IMR-90 (cell line): ENCODE measurements around the gene C12orf54. TPM values are rescaled to one million over a fixed set of nuclear protein-coding genes. Genes with fewer than 3 reads are reported as not detected.

ENCODE experiments used
- ATAC-seq: fragments of 200-7000 bp; cut with Tn5 transposase; 2 replicates; pipeline ENCODE4 v1.9.1; 2020; ENCODE audit warnings: low read depth, mild to moderate bottlenecking, moderate library complexity
- BruUV-seq: library from RNA; stranded (reverse); fragments of 400-500 nt; replicated peaks from 2 replicates; lab custom pipeline; 2021; lab: Mats Ljungman, UMichigan
- CTCF ChIA-PET: fragments of 300-600 bp; formaldehyde crosslinking; extraction: SDS; loops from one replicate; lab custom pipeline; 2021; ENCODE audit warnings: antibody characterized with exemption; lab: Yijun Ruan, JAX
- POLR2A ChIA-PET: fragments of 300-600 bp; sonication (Branson Sonifier 250); formaldehyde crosslinking; loops from one replicate; lab custom pipeline; 2022; ENCODE audit warnings: antibody characterized with exemption; ENCODE audit not compliant: unreplicated experiment; lab: Charles Lee
- DNase-seq: peaks from one replicate; pipeline ENCODE4 v3.0.0; 2013
- H2AFZ ChIP-seq: replicated peaks from 2 replicates; pipeline ENCODE3; 2013; ENCODE audit warnings: low read length, mild to moderate bottlenecking; ENCODE audit not compliant: poor library complexity
- H2AK5ac ChIP-seq: 2 replicates; pipeline ENCODE4 v1.6.1; 2013; ENCODE audit warnings: low read depth, low read length, inconsistent platforms
- H2AK9ac ChIP-seq: replicated peaks from 2 replicates; pipeline ENCODE3; 2013; ENCODE audit warnings: mild to moderate bottlenecking, low read depth, low read length, moderate library complexity; ENCODE audit not compliant: poor library complexity
- H2BK120ac ChIP-seq: 2 replicates; pipeline ENCODE4 v1.6.1; 2013; ENCODE audit warnings: low read depth, low read length, inconsistent platforms
- H2BK15ac ChIP-seq: 3 replicates; pipeline ENCODE4 v1.6.1; 2013; ENCODE audit warnings: low read depth, low read length, inconsistent platforms
- H2BK20ac ChIP-seq: 2 replicates; pipeline ENCODE4 v1.6.1; 2013; ENCODE audit warnings: low read depth, mild to moderate bottlenecking, inconsistent platforms, low read length, moderate library complexity
- H2BK5ac ChIP-seq: 2 replicates; pipeline ENCODE4 v1.6.1; 2013; ENCODE audit warnings: mild to moderate bottlenecking, low read depth, low read length, inconsistent platforms; ENCODE audit not compliant: poor library complexity, severe bottlenecking
- H3K14ac ChIP-seq: replicated peaks from 2 replicates; pipeline ENCODE4 v1.6.1; 2013; ENCODE audit warnings: low read depth, low read length, inconsistent platforms
- H3K18ac ChIP-seq: 2 replicates; pipeline ENCODE4 v1.6.1; 2013; ENCODE audit warnings: low read depth, low read length, control low read depth
- H3K23ac ChIP-seq: 2 replicates; pipeline ENCODE4 v1.6.1; 2013; ENCODE audit warnings: low read depth, low read length, inconsistent platforms
- H3K27ac ChIP-seq: 2 replicates; pipeline ENCODE4 v1.5.1; 2013; ENCODE audit warnings: mild to moderate bottlenecking, control low read depth, low read length; ENCODE audit not compliant: insufficient read depth
- H3K27me3 ChIP-seq: 2 replicates; pipeline ENCODE4 v1.6.1; 2013; ENCODE audit warnings: low read length; ENCODE audit not compliant: control insufficient read depth, insufficient read depth
- H3K36me3 ChIP-seq: 2 replicates; pipeline ENCODE4 v1.6.1; 2013; ENCODE audit warnings: low read length, mixed read lengths; ENCODE audit not compliant: control insufficient read depth, insufficient read depth
- H3K4ac ChIP-seq: 2 replicates; pipeline ENCODE4 v1.6.1; 2013; ENCODE audit warnings: low read depth, low read length, inconsistent platforms
- H3K4me1 ChIP-seq: 2 replicates; pipeline ENCODE4 v1.6.1; 2013; ENCODE audit warnings: low read length, mixed read lengths; ENCODE audit not compliant: control insufficient read depth, insufficient read depth
- H3K4me2 ChIP-seq: 2 replicates; pipeline ENCODE4 v1.6.1; 2013; ENCODE audit warnings: low read depth, mild to moderate bottlenecking, control low read depth, low read length, moderate library complexity
- H3K4me3 ChIP-seq: 2 replicates; pipeline ENCODE4 v1.5.1; 2013; ENCODE audit warnings: low read depth, mild to moderate bottlenecking, control low read depth, low read length, moderate library complexity; ENCODE audit not compliant: insufficient read depth
- H3K56ac ChIP-seq: 2 replicates; pipeline ENCODE4 v1.6.1; 2013; ENCODE audit warnings: low read length, inconsistent platforms; ENCODE audit not compliant: insufficient read depth; ENCODE audit errors: extremely low read depth
- H3K79me1 ChIP-seq, 2 experiments: 2 replicates each; pipeline ENCODE4 v1.6.1; 2013; ENCODE audit warnings: low read length in 2 of 2, inconsistent platforms in 1 of 2, low read depth in 1 of 2
- H3K9ac ChIP-seq: 2 replicates; pipeline ENCODE4 v1.6.1; 2013; ENCODE audit warnings: low read depth, low read length, control low read depth
- H3K9me1 ChIP-seq: 2 replicates; pipeline ENCODE4 v1.6.1; 2013; ENCODE audit warnings: low read length, inconsistent platforms; ENCODE audit not compliant: insufficient read depth
- H3K9me3 ChIP-seq: 2 replicates; pipeline ENCODE4 v1.6.1; 2013; ENCODE audit warnings: low read length; ENCODE audit not compliant: control insufficient read depth, insufficient read depth
- H4K20me1 ChIP-seq: 2 replicates; pipeline ENCODE4 v1.6.1; 2013; ENCODE audit warnings: low read length, inconsistent platforms; ENCODE audit not compliant: insufficient read depth
- H4K5ac ChIP-seq: 2 replicates; pipeline ENCODE4 v1.6.1; 2013; ENCODE audit warnings: mild to moderate bottlenecking, low read depth, low read length, control low read depth
- H4K8ac ChIP-seq, 2 experiments: 2 replicates each; pipeline ENCODE4 v1.6.1; 2013; ENCODE audit warnings: low read depth in 2 of 2, low read length in 2 of 2, control low read depth in 1 of 2, inconsistent platforms in 1 of 2
- H4K91ac ChIP-seq: 2 replicates; pipeline ENCODE4 v1.6.1; 2013; ENCODE audit warnings: low read depth, low read length, inconsistent platforms; ENCODE audit not compliant: insufficient read depth
- BHLHE40 ChIP-seq: fragments of 150-350 bp; IDR thresholded peaks from 2 replicates; pipeline ENCODE4 v1.6.1; 2016; ENCODE audit warnings: mild to moderate bottlenecking, low read depth, low read length
- CEBPB ChIP-seq: IDR thresholded peaks from 2 replicates; pipeline ENCODE4 v1.6.1; 2012; ENCODE audit warnings: low read depth, low read length, improper control_type of control experiment
- CHD1 ChIP-seq: IDR thresholded peaks from 2 replicates; pipeline ENCODE4 v1.6.1; 2012; ENCODE audit warnings: low read depth, low read length, improper control_type of control experiment
- FOS ChIP-seq: fragments of 150-350 bp; IDR thresholded peaks from 2 replicates; pipeline ENCODE4 v1.6.1; 2016; ENCODE audit warnings: low read depth, low read length
- MAFK ChIP-seq: IDR thresholded peaks from 2 replicates; pipeline ENCODE4 v1.6.1; 2012; ENCODE audit warnings: low read depth, low read length, improper control_type of control experiment
- MAZ ChIP-seq: IDR thresholded peaks from 2 replicates; pipeline ENCODE4 v1.6.1; 2012; ENCODE audit warnings: low read depth, mild to moderate bottlenecking, low read length, improper control_type of control experiment, moderate library complexity, borderline replicate concordance
- MXI1 ChIP-seq: IDR thresholded peaks from 2 replicates; pipeline ENCODE4 v1.6.1; 2012; ENCODE audit warnings: low read depth, mild to moderate bottlenecking, low read length, moderate library complexity, borderline replicate concordance
- NFE2L2 ChIP-seq: fragments of 150-350 bp; IDR thresholded peaks from 2 replicates; pipeline ENCODE4 v1.6.1; 2016; ENCODE audit warnings: low read depth, mild to moderate bottlenecking, low read length
- POLR2A ChIP-seq: IDR thresholded peaks from 2 replicates; pipeline ENCODE4 v1.6.1; 2012; ENCODE audit warnings: mild to moderate bottlenecking, low read depth, low read length
- RAD21 ChIP-seq: IDR thresholded peaks from 2 replicates; pipeline ENCODE4 v1.6.1; 2012; ENCODE audit warnings: low read length, improper control_type of control experiment
- RCOR1 ChIP-seq: IDR thresholded peaks from 2 replicates; pipeline ENCODE4 v1.6.1; 2012; ENCODE audit warnings: mild to moderate bottlenecking, low read length, improper control_type of control experiment; ENCODE audit not compliant: insufficient replicate concordance
- RFX5 ChIP-seq: IDR thresholded peaks from 2 replicates; pipeline ENCODE4 v1.8.0; 2012; ENCODE audit warnings: low read depth, mild to moderate bottlenecking, low read length, moderate library complexity
- SMC3 ChIP-seq: fragments of 150-350 bp; IDR thresholded peaks from 2 replicates; pipeline ENCODE4 v1.6.1; 2016; ENCODE audit warnings: low read depth, mild to moderate bottlenecking, antibody characterized with exemption, low read length, moderate library complexity
- WGBS, 2 experiments: methylation state at CpG; one replicate each; pipeline versions ENCODE4 v1.1.5 to v1.1.7; 2013; ENCODE audit warnings: missing lambda C conversion rate in 2 of 2; ENCODE audit not compliant: insufficient read length in 1 of 2; ENCODE audit errors: extremely low coverage in 2 of 2; 5-methylcytosine and 5-hydroxymethylcytosine counted together
- dilution Hi-C: fragments of 300-500 bp; cut with HindIII; formaldehyde crosslinking; loops from one replicate; pipeline ENCODE4 v1.14.3; 2018; ENCODE audit warnings: low sequenced_read_pairs; ENCODE audit not compliant: unreplicated experiment
- in situ Hi-C: fragments of 300-500 bp; cut with MboI; formaldehyde crosslinking; loops from 3 replicates; pipeline ENCODE4 v1.14.3; 2019; ENCODE audit warnings: low sequenced_read_pairs, inconsistent platforms, mixed read lengths
- intact Hi-C: fragments of 100-400 bp; cut with micrococcal nuclease; formaldehyde crosslinking; loops from 2 replicates; pipeline ENCODE4 v1.10.0; 2022
- polyA plus RNA-seq, 3 experiments: library from polyadenylated mRNA; depleted of rRNA; stranded (reverse); fragments of >200 nt; gene quantifications; 2 replicates each; pipeline ENCODE4 v1.2.3, GENCODE V29; 2012; ENCODE audit warnings: low replicate concordance in 1 of 3
- total RNA-seq: library from RNA; depleted of rRNA; stranded (reverse); fragments of >200 nt; gene quantifications from 2 replicates; pipeline ENCODE4 v1.2.3, GENCODE V29; 2012
- TF ChIP-seq, protein P1 (sequence below): fragments of 150-350 bp; IDR thresholded peaks from 2 replicates; pipeline ENCODE4 v1.6.1; 2017; ENCODE audit warnings: mild to moderate bottlenecking, antibody characterized with exemption, low read length, low read depth
- TF ChIP-seq, protein P2 (sequence below): conservative IDR thresholded peaks from 2 replicates; pipeline ENCODE4 v1.5.1; 2012; ENCODE audit warnings: mild to moderate bottlenecking, low read depth, low read length, improper control_type of control experiment
- TF ChIP-seq, protein P3 (sequence below): fragments of 150-350 bp; IDR thresholded peaks from 2 replicates; pipeline ENCODE4 v1.6.1; 2016; ENCODE audit warnings: low read depth, mild to moderate bottlenecking, low read length, moderate library complexity, borderline replicate concordance

The C12orf54 gene
- total and polyA plus RNA-seq, 2 of the 4 experiments (the other 2 are of a cell fraction): not detected

DNA sequence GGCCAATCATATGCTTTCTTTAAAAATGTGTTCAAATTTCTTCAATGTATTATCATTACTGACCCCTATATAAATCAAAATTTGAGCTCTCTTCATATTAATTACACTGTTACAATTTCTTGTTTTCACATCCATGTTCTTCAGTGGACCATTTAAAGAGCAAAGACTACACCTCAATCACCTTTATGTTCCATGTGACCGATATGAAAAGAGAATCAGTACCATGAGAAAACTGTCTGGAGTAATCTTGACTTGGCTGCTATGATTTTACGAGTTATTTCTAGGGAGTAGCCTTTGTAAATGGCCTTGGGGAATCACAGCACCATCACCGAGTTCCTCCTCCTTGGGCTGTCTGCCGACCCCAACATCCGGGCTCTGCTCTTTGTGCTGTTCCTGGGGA, 43.0 kb downstream of the C12orf54 start, which contains the start of gene OR8S1:
OR8S1 (plus strand) TSS at position 301 of the 400 bp plus-strand sequence; CDS start at position 301, 0 bp downstream.
- Histone ChIP-seq H2AFZ (no peak within 1 kb of the TSS), H2BK20ac (no peak within 1 kb of the TSS), H3K4ac (no peak within 1 kb of the TSS), H2AK9ac (no peak within 1 kb of the TSS), H3K27me3 (no peaks in the 10 kb centered on the region), H2BK15ac (no peak within 1 kb of the TSS), H4K20me1 (no peaks in the 10 kb centered on the region), H2BK120ac (no peak within 1 kb of the TSS), H3K14ac (no peak within 1 kb of the TSS), H2AK5ac (no peak within 1 kb of the TSS), H2BK5ac (no peak within 1 kb of the TSS), H3K36me3 (no peaks in the 10 kb centered on the region), H3K4me1 (no peaks in the 10 kb centered on the region), H4K8ac (no peak within 1 kb of the TSS), H3K4me2 (no peak within 1 kb of the TSS), H4K91ac (no peak within 1 kb of the TSS), H4K5ac (no peak within 1 kb of the TSS), H3K18ac (no peak within 1 kb of the TSS), H3K9me3 (no peaks in the 10 kb centered on the region), H3K79me1 (no peaks in the 10 kb centered on the region), H3K56ac (no peak within 1 kb of the TSS), H3K27ac (no peak within 1 kb of the TSS), H3K23ac (no peak within 1 kb of the TSS), H3K4me3 (no peak within 1 kb of the TSS), H3K9me1 (no peaks in the 10 kb centered on the region), H3K9ac (no peak within 1 kb of the TSS)
- DNase-seq (no peak), ATAC-seq (no peak)
- no TSS peak for BruUV-seq
- TF ChIP-seq NFE2L2 (no peak), CEBPB (no peak), POLR2A (no peak), BHLHE40 (no peak), MAZ (no peak), MXI1 (no peak), RCOR1 (no peak), RAD21 (no peak), MAFK (no peak), RFX5 (no peak), SMC3 (no peak), FOS (no peak), CHD1 (no peak)
- TF ChIP-seq, protein P1, sequence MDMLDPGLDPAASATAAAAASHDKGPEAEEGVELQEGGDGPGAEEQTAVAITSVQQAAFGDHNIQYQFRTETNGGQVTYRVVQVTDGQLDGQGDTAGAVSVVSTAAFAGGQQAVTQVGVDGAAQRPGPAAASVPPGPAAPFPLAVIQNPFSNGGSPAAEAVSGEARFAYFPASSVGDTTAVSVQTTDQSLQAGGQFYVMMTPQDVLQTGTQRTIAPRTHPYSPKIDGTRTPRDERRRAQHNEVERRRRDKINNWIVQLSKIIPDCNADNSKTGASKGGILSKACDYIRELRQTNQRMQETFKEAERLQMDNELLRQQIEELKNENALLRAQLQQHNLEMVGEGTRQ: no peak
- TF ChIP-seq, protein P2, sequence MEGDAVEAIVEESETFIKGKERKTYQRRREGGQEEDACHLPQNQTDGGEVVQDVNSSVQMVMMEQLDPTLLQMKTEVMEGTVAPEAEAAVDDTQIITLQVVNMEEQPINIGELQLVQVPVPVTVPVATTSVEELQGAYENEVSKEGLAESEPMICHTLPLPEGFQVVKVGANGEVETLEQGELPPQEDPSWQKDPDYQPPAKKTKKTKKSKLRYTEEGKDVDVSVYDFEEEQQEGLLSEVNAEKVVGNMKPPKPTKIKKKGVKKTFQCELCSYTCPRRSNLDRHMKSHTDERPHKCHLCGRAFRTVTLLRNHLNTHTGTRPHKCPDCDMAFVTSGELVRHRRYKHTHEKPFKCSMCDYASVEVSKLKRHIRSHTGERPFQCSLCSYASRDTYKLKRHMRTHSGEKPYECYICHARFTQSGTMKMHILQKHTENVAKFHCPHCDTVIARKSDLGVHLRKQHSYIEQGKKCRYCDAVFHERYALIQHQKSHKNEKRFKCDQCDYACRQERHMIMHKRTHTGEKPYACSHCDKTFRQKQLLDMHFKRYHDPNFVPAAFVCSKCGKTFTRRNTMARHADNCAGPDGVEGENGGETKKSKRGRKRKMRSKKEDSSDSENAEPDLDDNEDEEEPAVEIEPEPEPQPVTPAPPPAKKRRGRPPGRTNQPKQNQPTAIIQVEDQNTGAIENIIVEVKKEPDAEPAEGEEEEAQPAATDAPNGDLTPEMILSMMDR: no peak
- TF ChIP-seq, protein P3, sequence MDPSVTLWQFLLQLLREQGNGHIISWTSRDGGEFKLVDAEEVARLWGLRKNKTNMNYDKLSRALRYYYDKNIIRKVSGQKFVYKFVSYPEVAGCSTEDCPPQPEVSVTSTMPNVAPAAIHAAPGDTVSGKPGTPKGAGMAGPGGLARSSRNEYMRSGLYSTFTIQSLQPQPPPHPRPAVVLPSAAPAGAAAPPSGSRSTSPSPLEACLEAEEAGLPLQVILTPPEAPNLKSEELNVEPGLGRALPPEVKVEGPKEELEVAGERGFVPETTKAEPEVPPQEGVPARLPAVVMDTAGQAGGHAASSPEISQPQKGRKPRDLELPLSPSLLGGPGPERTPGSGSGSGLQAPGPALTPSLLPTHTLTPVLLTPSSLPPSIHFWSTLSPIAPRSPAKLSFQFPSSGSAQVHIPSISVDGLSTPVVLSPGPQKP: no peak
- in situ Hi-C loops (loop anchor here (25.0 kb wide), 1 partner anchor 262 kb away; the partner anchor contains the start of gene ADCY6), dilution Hi-C loops (no loop called here), intact Hi-C loops (no loop called here)
- CTCF ChIA-PET: interaction anchor here (0.7 kb wide), 1 partner anchor 9 kb away, joined by 3 read pairs; no protein-coding TSS in a partner anchor
- 33% methylated on average over 1 of the region's 5 CpGs; no CpG with 5 or more reads in 1 of the 2 experiments for WGBS, 2 experiments
- POLR2A ChIA-PET: no interaction called here
